ENCODE measurements around the gene WHRN.

GRCh38 chr9:114442022-114442421 lies 63.3 kb downstream of the WHRN start:
- TF ChIP-seq ZNF891 (CRISPR knock-in tag; IDR thresholded peaks at IDR 0.05) (no peak), SRF (IDR thresholded peaks at IDR 0.05; ENCODE audit: low read depth, low read length) (no peak), TBX3 (IDR thresholded peaks at IDR 0.05; ENCODE audit: borderline replicate concordance) (no peak), YY1 (IDR thresholded peaks at IDR 0.05; ENCODE audit: insufficient read depth, insufficient replicate concordance, low read depth, low read length) (no peak), BRD4 (CRISPR knock-in tag; IDR thresholded peaks at IDR 0.05) (no peak), ZNF777 (CRISPR knock-in tag; IDR thresholded peaks at IDR 0.05) (no peak), FLYWCH1 (CRISPR knock-in tag; IDR thresholded peaks at IDR 0.05) (no peak), CTCF (CRISPR knock-in tag; IDR thresholded peaks at IDR 0.05) (no peak), ZNF274 (CRISPR knock-in tag; IDR thresholded peaks at IDR 0.05) (no peak), E2F1 (CRISPR knock-in tag; IDR thresholded peaks at IDR 0.05) (no peak), GATAD2A (CRISPR knock-in tag; IDR thresholded peaks at IDR 0.05) (no peak)
- TF ChIP-seq, protein P1, sequence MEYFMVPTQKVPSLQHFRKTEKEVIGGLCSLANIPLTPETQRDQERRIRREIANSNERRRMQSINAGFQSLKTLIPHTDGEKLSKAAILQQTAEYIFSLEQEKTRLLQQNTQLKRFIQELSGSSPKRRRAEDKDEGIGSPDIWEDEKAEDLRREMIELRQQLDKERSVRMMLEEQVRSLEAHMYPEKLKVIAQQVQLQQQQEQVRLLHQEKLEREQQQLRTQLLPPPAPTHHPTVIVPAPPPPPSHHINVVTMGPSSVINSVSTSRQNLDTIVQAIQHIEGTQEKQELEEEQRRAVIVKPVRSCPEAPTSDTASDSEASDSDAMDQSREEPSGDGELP (IDR thresholded peaks at IDR 0.05; ENCODE audit: borderline replicate concordance, low read depth) = no peak

Data from HepG2 (cell line).